ENCODE data around the gene IKZF2. TPM values are rescaled to one million over a fixed set of nuclear protein-coding genes. Genes with fewer than 3 reads are reported as not detected.

Gene IKZF2
- total RNA-seq, 1 donor from 2014 or later: 57.0 TPM

DNA sequence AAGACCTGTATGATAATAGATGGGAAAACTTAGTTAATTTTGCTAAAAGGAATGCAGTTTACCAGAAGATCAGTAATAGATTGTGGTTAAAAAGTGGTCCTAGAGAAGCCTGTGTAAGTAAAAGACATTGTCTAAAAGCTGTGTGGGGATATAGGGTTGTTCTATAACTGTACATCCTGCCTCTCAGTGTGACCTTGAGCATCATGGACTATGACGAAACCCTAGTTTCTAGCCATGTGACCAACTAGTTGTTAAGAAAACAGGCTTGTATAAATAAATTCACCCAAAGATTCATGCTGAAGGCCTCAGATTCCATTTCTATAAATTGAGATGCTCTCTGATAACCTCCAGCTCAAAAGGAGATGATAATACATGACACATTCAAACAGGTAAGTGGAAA, 160.7 kb downstream of the IKZF2 start:
- H3K36me3 Mint-ChIP-seq: peaks cover 16% of the 10 kb centered on the region

GRCh38 chr2:212987492-212987891, 163.9 kb downstream of the IKZF2 start:
- no peaks in the 10 kb centered on the region for H3K27me3 Mint-ChIP-seq
- no peaks in the 10 kb centered on the region for H3K4me1 Mint-ChIP-seq (ENCODE audit: unreplicated experiment)
- no peaks in the 10 kb centered on the region for H3K9me3 Mint-ChIP-seq
- DNase-seq (ENCODE audit: extremely low spot score, unreplicated experiment): no peak
- peaks cover 13% of the 10 kb centered on the region for H3K36me3 Mint-ChIP-seq
- TF ChIP-seq CTCF (conservative IDR thresholded peaks at IDR 0.05): no peak
- H3K27ac Mint-ChIP-seq: no peak overlapping the region
- no peak overlapping the region for H3K4me3 Mint-ChIP-seq

More for the DNA sequence above, 160.7 kb downstream of the IKZF2 start:
- DNase-seq (ENCODE audit: extremely low spot score, unreplicated experiment): no peak
- Mint-ChIP-seq H3K4me3 (no peak overlapping the region), H3K27ac (no peak overlapping the region), H3K9me3 (no peaks in the 10 kb centered on the region), H3K27me3 (no peaks in the 10 kb centered on the region), H3K4me1 (ENCODE audit: unreplicated experiment) (no peaks in the 10 kb centered on the region)
- no peak for TF ChIP-seq CTCF (conservative IDR thresholded peaks at IDR 0.05)

GRCh38 chr2:212984129-212984528, 167.3 kb downstream of the IKZF2 start:
- no peak for TF ChIP-seq CTCF (conservative IDR thresholded peaks at IDR 0.05)
- Mint-ChIP-seq H3K27ac (no peak overlapping the region), H3K36me3 (peaks cover 12% of the 10 kb centered on the region), H3K4me3 (no peak overlapping the region), H3K9me3 (no peaks in the 10 kb centered on the region), H3K27me3 (no peaks in the 10 kb centered on the region), H3K4me1 (ENCODE audit: unreplicated experiment) (peaks cover 5% of the 10 kb centered on the region)
- no peak for DNase-seq (ENCODE audit: extremely low spot score, unreplicated experiment)

DNA sequence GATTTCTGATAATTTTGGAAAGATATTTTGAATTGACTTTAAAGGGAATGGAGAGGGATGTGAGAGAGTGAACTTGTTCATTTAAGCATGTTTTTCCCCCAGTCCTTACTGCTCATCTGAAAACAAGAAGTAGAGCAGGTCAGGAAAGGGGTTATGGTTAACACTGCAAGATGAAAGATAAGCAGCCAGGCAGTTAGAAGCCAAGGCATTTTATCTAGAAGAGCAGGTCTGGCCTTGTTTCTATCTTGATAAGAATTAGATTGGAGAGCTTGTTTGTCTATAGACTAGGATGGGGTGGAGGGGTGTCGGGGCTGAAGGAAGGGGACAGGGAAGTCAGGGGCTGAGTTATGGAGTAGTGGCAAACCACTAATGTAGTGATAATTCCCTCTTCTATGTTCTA, 171.6 kb downstream of the IKZF2 start:
- Mint-ChIP-seq H3K36me3 (no peaks in the 10 kb centered on the region), H3K27ac (peak overlapping the region; percentile 38), H3K4me1 (ENCODE audit: unreplicated experiment) (peaks cover 6% of the 10 kb centered on the region), H3K27me3 (no peaks in the 10 kb centered on the region), H3K4me3 (peak overlapping the region; percentile 31), H3K9me3 (no peaks in the 10 kb centered on the region)
- TF ChIP-seq CTCF (conservative IDR thresholded peaks at IDR 0.05): no peak
- DNase-seq (ENCODE audit: extremely low spot score, unreplicated experiment): no peak

- H3K9me3 Mint-ChIP-seq: no peaks in the 10 kb centered on the region
- H3K4me1 Mint-ChIP-seq (ENCODE audit: unreplicated experiment): peaks cover 8% of the 10 kb centered on the region
- H3K27ac Mint-ChIP-seq: peak overlapping the region; percentile 54
- no peaks in the 10 kb centered on the region for H3K36me3 Mint-ChIP-seq
- no peaks in the 10 kb centered on the region for H3K27me3 Mint-ChIP-seq
- no peak for TF ChIP-seq CTCF (conservative IDR thresholded peaks at IDR 0.05)
- no peak overlapping the region for H3K4me3 Mint-ChIP-seq
- no peak for DNase-seq (ENCODE audit: extremely low spot score, unreplicated experiment)
These were observed 172.3 kb downstream of the IKZF2 start for GRCh38 chr2:212979046-212979612.

DNA sequence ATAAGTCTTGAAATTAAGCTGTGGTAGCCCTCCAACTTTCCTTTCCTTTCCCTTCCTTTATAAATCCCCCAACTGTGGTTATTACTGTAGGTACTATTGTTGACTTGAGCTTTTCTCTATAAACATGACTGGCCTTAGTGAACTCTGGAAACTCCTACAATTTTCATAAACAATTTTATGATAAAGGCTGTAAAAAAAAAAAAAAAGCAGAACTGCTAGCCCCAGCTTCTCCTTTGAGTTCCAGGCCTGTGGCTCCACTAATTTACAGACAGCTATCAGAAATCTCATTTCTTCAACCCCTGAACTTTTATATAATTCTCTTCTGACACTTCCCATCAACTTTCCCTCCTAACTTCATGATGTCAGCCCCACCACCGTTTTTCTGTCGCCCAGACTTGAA, 174.3 kb downstream of the IKZF2 start:
- Mint-ChIP-seq H3K4me1 (ENCODE audit: unreplicated experiment) (peaks cover 8% of the 10 kb centered on the region), H3K9me3 (no peaks in the 10 kb centered on the region), H3K36me3 (no peaks in the 10 kb centered on the region), H3K27me3 (no peaks in the 10 kb centered on the region), H3K4me3 (no peak overlapping the region), H3K27ac (no peak overlapping the region)
- TF ChIP-seq CTCF (conservative IDR thresholded peaks at IDR 0.05): no peak
- DNase-seq (ENCODE audit: extremely low spot score, unreplicated experiment): no peak
